Stimulated activated CD8-positive, alpha-beta memory T cell treated with anti-CD3 and anti-CD28 coated beads, Interleukin-7, amount 100 ng/mL, for 1 hour (primary cell): ENCODE results near the gene CCR6.

ENCODE experiments used
- DNase-seq, 2 donors: peaks; one replicate each; pipeline ENCODE4 v3.0.0-alpha.2; 2020; ENCODE audit warnings: low read depth in 2 of 2

The CCR6 gene

DNA sequence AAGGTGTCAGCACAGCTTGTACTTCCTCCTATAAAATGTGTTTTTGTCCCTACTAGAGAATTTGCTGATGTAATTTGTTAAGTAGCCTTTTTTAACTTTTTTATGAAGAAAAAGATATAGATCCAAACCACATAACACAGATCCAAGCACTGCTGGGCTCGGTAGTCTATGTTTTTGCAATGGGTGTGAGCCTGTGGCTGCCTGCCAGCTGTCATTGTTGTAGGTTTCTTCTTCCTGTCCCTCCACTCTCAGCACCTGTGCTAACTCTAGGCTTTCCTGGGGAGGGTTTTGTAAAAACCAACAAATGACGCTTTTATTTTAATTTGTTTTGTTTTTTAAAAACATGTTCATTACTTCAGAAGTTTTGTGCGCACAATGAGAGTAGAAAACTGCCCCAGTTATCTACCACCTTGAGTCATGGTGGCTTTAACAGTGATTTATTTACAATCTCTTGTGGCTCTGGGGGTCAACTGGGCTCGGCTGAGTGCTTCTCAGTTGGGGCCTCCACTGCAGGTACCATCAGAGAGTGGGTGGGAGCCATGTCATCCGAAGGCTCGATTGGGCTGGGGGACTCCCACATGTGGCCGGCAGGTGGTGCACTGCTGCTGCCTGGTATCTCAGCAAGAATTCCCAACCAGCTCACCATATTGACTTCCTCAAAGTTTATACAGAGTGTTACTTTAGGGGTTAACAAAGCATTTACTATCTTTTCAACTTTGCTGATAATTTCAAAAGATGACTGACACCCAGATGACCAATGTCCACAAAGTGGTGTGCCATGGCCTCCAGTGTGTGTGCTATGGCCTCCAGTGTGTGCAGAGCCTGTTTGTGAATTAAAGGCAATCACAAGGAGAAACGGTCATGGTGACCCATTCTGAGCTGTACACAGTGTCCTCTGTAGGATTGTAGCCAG is 3.0 kb upstream of the CCR6 start:
- no peak for DNase-seq

- DNase-seq = no peak
Measured at GRCh38 chr6:167120583-167120903, 2.4 kb upstream of the CCR6 start.

GRCh38 chr6:167121335-167121841 is 1.5 kb upstream of the CCR6 start:
- no peak for DNase-seq

DNA sequence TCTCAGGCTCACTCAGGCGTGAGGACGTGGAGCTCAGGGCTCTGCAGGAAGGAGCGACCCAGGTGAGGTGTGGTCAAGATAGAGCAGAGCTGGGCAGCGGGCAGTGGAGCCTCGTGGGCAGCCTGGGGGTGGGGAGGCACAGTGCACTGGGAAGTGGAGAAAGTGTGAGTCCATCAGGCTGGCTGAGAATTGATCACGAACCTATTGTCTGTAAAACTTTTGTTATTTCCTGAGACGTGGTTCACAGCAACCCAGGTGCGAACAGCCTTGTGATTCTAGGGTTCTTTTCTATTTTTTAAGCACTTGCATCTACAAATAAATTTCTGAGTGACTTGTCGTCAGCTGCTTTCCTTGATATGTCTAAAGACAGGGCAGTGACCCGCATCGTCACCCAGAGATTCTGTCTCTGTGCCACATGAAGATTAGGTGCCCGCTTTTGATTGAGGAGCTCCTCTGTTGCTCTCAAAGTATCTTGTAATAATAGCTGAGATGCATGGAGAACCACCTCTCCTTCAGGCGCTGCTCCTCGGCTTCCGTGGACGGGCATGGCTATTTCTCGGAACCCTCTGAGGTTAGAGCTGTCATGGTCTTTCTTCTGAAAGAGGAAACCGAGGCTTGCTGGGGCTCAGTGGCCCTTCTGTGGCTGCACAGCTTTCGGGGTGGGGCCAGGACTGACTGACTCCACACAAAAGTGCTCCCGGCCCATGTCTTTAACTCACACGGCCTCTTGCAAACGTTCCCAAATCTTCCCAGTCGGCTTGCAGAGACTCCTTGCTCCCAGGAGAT is 662 bp upstream of the CCR6 start:
- DNase-seq = no peak

DNA sequence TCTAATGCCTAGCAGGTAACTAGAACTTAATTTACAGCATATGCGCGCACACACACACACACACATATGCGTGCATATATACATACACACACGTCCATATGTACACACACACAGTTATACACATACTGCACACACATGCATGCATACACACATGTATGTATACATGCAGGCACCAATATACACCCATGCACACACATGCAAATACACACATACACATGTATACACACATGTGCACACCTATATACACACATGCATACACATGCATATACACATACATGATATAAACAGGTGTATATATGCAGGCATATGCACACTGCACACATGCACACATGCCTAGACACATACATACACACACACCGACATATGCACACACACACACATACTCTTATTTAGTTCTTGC is 1.9 kb downstream of the CCR6 start:
- DNase-seq = no peak

GRCh38 chr6:167125410-167125809 is 2.5 kb downstream of the CCR6 start:
- no peak for DNase-seq

- no peak for DNase-seq
Measured at GRCh38 chr6:167125855-167126349, 3.0 kb downstream of the CCR6 start.

GRCh38 chr6:167127785-167128531 is 5.1 kb downstream of the CCR6 start:
- no peak for DNase-seq

- no peak for DNase-seq
Measured at GRCh38 chr6:167129159-167129558, 6.3 kb downstream of the CCR6 start.

DNA sequence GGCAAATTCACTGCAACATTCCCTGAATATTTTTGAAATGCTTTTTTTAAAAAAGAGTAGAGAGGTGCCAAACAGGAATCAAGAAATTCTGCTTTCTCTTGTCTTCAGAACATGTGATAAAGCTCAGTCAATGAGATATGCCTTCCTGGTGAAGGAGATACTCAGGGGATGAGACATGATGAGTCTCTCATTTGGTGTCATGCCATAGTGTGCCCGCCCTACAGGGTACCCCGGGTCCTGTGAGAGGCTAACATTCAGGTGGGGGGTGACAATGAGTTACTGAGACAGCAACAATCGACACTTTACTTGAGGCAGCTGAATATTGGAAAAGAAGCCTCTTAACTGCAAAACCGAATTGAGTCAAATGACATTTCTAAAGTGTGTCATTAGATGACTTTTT is 6.7 kb downstream of the CCR6 start:
- no peak for DNase-seq

- no peak for DNase-seq
Measured at GRCh38 chr6:167130008-167130677, 7.2 kb downstream of the CCR6 start.

- no peak for DNase-seq
Measured at GRCh38 chr6:167130712-167131684, 8.1 kb downstream of the CCR6 start.

DNA sequence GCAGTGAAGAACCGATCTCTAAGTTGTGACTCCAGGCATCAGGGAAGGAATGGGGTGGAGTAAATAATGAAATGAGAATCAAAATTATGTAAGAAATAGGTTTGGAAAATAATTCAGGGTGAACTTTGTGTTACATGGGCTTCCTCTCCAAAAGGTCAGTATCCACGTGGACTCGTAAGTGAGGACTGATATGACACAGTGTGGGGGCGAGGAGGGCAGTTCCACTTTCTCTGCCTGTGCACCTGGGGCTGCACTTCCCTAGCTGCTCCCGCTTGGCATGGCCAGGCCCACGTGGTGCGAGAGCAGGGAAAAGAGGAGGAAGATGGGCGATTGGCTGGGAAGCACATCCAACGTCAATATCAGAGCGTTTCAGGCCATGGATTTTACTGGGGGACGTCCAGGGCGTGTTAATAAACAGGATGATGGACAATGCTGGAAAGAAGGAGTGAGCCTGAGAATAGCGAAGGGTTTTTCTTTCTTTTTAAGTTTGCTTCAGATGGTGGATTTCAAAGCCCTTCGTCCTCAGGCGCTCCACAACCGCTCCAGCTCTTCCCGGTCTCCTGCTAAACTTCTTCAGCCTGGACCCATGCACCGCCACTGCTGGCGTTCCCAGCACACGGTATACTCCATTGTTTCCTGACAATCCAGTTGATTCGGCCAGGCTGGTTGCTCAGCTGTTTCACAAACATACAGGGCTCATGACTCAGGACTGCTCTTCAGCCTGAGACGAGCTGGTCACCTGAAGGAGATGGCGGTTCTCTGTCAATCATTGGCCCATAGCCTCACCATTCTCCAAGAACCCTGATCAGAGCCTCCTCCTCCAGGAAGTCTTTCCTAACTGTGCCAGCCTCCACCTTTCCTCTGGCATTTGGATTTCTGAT is 11.8 kb downstream of the CCR6 start:
- DNase-seq = no peak

GRCh38 chr6:167136376-167136775 is 13.5 kb downstream of the CCR6 start:
- DNase-seq = no peak

DNA sequence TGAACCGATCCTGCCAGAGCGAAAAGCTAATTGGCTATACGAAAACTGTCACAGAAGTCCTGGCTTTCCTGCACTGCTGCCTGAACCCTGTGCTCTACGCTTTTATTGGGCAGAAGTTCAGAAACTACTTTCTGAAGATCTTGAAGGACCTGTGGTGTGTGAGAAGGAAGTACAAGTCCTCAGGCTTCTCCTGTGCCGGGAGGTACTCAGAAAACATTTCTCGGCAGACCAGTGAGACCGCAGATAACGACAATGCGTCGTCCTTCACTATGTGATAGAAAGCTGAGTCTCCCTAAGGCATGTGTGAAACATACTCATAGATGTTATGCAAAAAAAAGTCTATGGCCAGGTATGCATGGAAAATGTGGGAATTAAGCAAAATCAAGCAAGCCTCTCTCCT is 14.2 kb downstream of the CCR6 start:
- no peak for DNase-seq

GRCh38 chr6:167137881-167138280 is 15.0 kb downstream of the CCR6 start:
- no peak for DNase-seq

DNA sequence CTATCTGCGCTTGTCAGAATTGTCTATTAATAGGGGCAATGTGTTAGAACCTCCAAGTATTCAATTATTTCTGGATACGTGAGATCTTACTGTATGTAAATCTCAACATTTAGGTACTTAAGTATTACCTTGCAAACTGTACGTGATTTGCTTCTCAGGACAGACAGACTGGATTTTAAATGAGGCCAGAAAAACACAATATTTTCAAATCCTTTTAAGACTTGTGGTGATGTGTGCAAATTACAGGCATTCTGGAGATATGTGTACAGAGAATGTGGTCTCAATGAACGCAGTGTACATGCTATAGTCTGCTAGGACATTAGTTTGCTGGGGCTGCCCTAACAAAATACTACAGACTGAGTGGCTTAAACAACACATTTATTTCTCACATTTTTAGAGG is 16.9 kb downstream of the CCR6 start:
- DNase-seq = no peak

- no peak for DNase-seq
Measured at GRCh38 chr6:167140589-167141474, 17.9 kb downstream of the CCR6 start.
